Stimulated activated CD4-positive, alpha-beta T cell treated with anti-CD3 and anti-CD28 coated beads, TNF-alpha, amount 100 ng/mL, for 24 hours (primary cell): Measurements from ENCODE around the gene TBC1D8.

Experiments used
- DNase-seq, 3 experiments: peaks; one replicate each; pipeline ENCODE4 v3.0.0-alpha.2; 2020; ENCODE audit warnings: low read depth in 3 of 3

TBC1D8 gene

GRCh38 chr2:101135412-101136296, 15.5 kb downstream of the TBC1D8 start:
- no peak for DNase-seq

GRCh38 chr2:101133492-101134100, 17.6 kb downstream of the TBC1D8 start:
- DNase-seq, result no peak

GRCh38 chr2:101132202-101132601, 19.0 kb downstream of the TBC1D8 start:
- DNase-seq, result no peak

- no peak for DNase-seq
Observed at GRCh38 chr2:101130081-101130480, 21.1 kb downstream of the TBC1D8 start.

GRCh38 chr2:101127319-101128056, 23.7 kb downstream of the TBC1D8 start:
- DNase-seq, result no peak

- no peak for DNase-seq
Observed at GRCh38 chr2:101125808-101126207, 25.4 kb downstream of the TBC1D8 start.

- no peak for DNase-seq
Observed at GRCh38 chr2:101125374-101125773, 25.8 kb downstream of the TBC1D8 start.

GRCh38 chr2:101124643-101125366, 26.4 kb downstream of the TBC1D8 start:
- DNase-seq, result no peak

GRCh38 chr2:101123795-101124471, 27.2 kb downstream of the TBC1D8 start:
- no peak for DNase-seq

GRCh38 chr2:101121174-101121573, 30.0 kb downstream of the TBC1D8 start:
- DNase-seq, result no peak

GRCh38 chr2:101120124-101120996, 30.8 kb downstream of the TBC1D8 start:
- no peak for DNase-seq

GRCh38 chr2:101119431-101119830, 31.8 kb downstream of the TBC1D8 start:
- DNase-seq, result no peak

- DNase-seq, result no peak
Observed at GRCh38 chr2:101116841-101117552, 34.2 kb downstream of the TBC1D8 start.

GRCh38 chr2:101116348-101116747, 34.8 kb downstream of the TBC1D8 start:
- DNase-seq, result no peak

GRCh38 chr2:101115664-101116063, 35.5 kb downstream of the TBC1D8 start:
- no peak for DNase-seq

- no peak for DNase-seq
Observed at GRCh38 chr2:101114815-101115214, 36.4 kb downstream of the TBC1D8 start.

GRCh38 chr2:101114268-101114783, 36.9 kb downstream of the TBC1D8 start:
- DNase-seq, result no peak

- no peak for DNase-seq
Observed at GRCh38 chr2:101113441-101114267, 37.5 kb downstream of the TBC1D8 start.

GRCh38 chr2:101112772-101113157, 38.4 kb downstream of the TBC1D8 start:
- DNase-seq, result no peak
